Keratinocyte (primary cell): ENCODE results near the gene CLOCK.

ENCODE experiments used
- CTCF ChIP-seq, 3 experiments: IDR thresholded peaks in 1 of 3; conservative IDR thresholded peaks in 1 of 3; optimal IDR thresholded peaks in 1 of 3; 2 replicates in 2 of 3; 3 replicates in 1 of 3; pipeline versions ENCODE3 to v1.5.1; 2011; ENCODE audit warnings: low read length in 3 of 3, mild to moderate bottlenecking in 3 of 3, moderate library complexity in 2 of 3, control low read depth in 1 of 3, inconsistent platforms in 1 of 3; ENCODE audit not compliant: insufficient read depth in 2 of 3; ENCODE audit errors: extremely low read depth in 1 of 3
- EZH2 ChIP-seq: IDR thresholded peaks from one replicate; pipeline ENCODE4 v1.6.1; 2012; ENCODE audit warnings: inconsistent platforms, mild to moderate bottlenecking, low read length, moderate library complexity

GRCh38 chr4:55578341-55579010 lies 31.8 kb upstream of the CLOCK start:
- TF ChIP-seq CTCF (optimal IDR thresholded peaks at IDR 0.05 in 1 of 3, IDR thresholded peaks at IDR 0.05 in 1 of 3, conservative IDR thresholded peaks at IDR 0.05 in 1 of 3; ENCODE audit: extremely low read depth in 1 of 3, insufficient read depth in 2 of 3, low read length in 3 of 3): no peak
- TF ChIP-seq EZH2: no peak
